ENCODE results near the gene BDH1.

Gene BDH1

DNA sequence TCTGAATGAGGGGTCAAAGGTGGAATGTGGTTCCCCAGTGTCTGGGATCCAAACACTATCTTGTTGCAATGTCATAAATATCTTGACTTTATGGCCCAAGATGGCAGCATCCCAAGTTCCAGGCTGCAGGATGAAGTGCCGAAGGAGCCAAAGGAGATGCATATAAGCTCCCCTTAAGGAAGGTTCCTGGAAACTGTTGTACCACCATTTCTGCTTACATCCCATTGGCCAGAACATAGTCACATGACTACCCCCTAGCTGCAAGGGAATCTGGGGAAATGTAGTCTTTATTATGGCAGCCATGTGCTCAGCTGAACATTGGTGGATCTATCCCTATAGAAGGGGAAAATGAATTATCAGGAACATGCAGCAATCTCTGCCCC is 54.3 kb downstream of the BDH1 start:
- Histone ChIP-seq H2AK5ac (ENCODE audit: low read depth, low read length) (no peak overlapping the region), H3K36me3 (replicated peaks in 1 of 2; ENCODE audit: control insufficient read depth in 2 of 2, insufficient read depth in 2 of 2, low read length in 2 of 2) (no peaks in the 10 kb centered on the region), H3K9me3 (replicated peaks in 1 of 2; ENCODE audit: control insufficient read depth in 2 of 2, insufficient read depth in 1 of 2, low read depth in 1 of 2, low read length in 2 of 2) (no peaks in the 10 kb centered on the region), H3K27ac (replicated peaks; ENCODE audit: low read length) (no peak overlapping the region), H3K9ac (ENCODE audit: low read depth, low read length, poor library complexity) (no peak overlapping the region), H3K4me3 (ENCODE audit: low read length in 2 of 2) (peak overlapping the region in 1 of 2 donors; percentile 4), H3K18ac (ENCODE audit: low read length) (no peak overlapping the region), H2BK120ac (ENCODE audit: low read depth, low read length) (no peak overlapping the region), H3K23ac (ENCODE audit: low read depth, low read length, poor library complexity) (no peak overlapping the region), H4K91ac (ENCODE audit: low read depth, low read length, poor library complexity) (no peak overlapping the region), H3K4ac (ENCODE audit: low read length) (no peak overlapping the region), H4K8ac (ENCODE audit: low read depth, low read length) (no peak overlapping the region), H3K27me3 (ENCODE audit: control insufficient read depth in 3 of 3, insufficient read depth in 3 of 3, low read depth in 1 of 3, low read length in 3 of 3) (no peaks in the 10 kb centered on the region), H3K4me2 (ENCODE audit: insufficient read depth, low read length, poor library complexity, severe bottlenecking) (no peak overlapping the region), H2AFZ (ENCODE audit: low read length) (peak overlapping the region; percentile 69), H3K14ac (ENCODE audit: low read length) (no peak overlapping the region), H3K79me1 (ENCODE audit: low read depth, low read length) (no peaks in the 10 kb centered on the region), H3K4me1 (ENCODE audit: control insufficient read depth in 2 of 2, insufficient read depth in 1 of 2, low read depth in 1 of 2, low read length in 2 of 2) (peaks cover 1 to 12% of the 10 kb centered on the region in 2 donors), H2BK12ac (ENCODE audit: low read length) (no peak overlapping the region), H2BK15ac (ENCODE audit: low read length) (no peak overlapping the region), H2BK5ac (ENCODE audit: low read length) (no peak overlapping the region)
- DNase-seq (ENCODE audit: low spot score), result no peak
- no CpG with 5 or more reads among the region's 1 CpG for WGBS, 2 donors (ENCODE audit: extremely low coverage in 2 of 2, insufficient read length in 2 of 2, insufficient replicate concordance in 1 of 2)

DNA sequence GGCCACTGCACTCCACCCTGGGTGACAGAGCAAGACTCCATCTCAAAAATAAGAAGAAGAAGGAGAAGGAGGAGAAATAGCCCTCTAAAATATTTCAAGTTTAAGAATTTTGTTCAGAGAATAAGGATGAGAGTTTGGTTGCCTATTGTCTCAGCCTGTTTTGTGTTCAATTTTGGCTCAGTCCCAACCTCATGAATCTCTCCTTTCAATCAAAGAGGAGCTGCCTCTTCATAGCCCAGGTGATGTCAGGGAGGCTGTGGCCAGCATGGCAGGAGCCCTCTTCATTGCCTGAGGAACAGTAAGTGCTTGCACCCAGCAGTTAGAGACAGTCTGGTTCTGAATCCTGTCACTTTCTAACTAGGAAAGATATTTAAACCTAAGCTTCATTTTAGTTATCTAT is 55.0 kb downstream of the BDH1 start:
- Histone ChIP-seq H3K4me1 (ENCODE audit: control insufficient read depth in 2 of 2, insufficient read depth in 1 of 2, low read depth in 1 of 2, low read length in 2 of 2) (peaks cover 1 to 17% of the 10 kb centered on the region in 2 donors), H3K27ac (replicated peaks; ENCODE audit: low read length) (no peak overlapping the region), H2BK120ac (ENCODE audit: low read depth, low read length) (no peak overlapping the region), H3K4me2 (ENCODE audit: insufficient read depth, low read length, poor library complexity, severe bottlenecking) (no peak overlapping the region), H3K23ac (ENCODE audit: low read depth, low read length, poor library complexity) (no peak overlapping the region), H3K36me3 (replicated peaks in 1 of 2; ENCODE audit: control insufficient read depth in 2 of 2, insufficient read depth in 2 of 2, low read length in 2 of 2) (no peaks in the 10 kb centered on the region), H2AFZ (ENCODE audit: low read length) (peak overlapping the region; percentile 69), H2AK5ac (ENCODE audit: low read depth, low read length) (no peak overlapping the region), H2BK15ac (ENCODE audit: low read length) (no peak overlapping the region), H4K91ac (ENCODE audit: low read depth, low read length, poor library complexity) (no peak overlapping the region), H3K9ac (ENCODE audit: low read depth, low read length, poor library complexity) (no peak overlapping the region), H3K27me3 (ENCODE audit: control insufficient read depth in 3 of 3, insufficient read depth in 3 of 3, low read depth in 1 of 3, low read length in 3 of 3) (no peaks in the 10 kb centered on the region), H3K14ac (ENCODE audit: low read length) (no peak overlapping the region), H2BK5ac (ENCODE audit: low read length) (no peak overlapping the region), H3K4ac (ENCODE audit: low read length) (no peak overlapping the region), H3K18ac (ENCODE audit: low read length) (no peak overlapping the region), H4K8ac (ENCODE audit: low read depth, low read length) (no peak overlapping the region), H2BK12ac (ENCODE audit: low read length) (no peak overlapping the region), H3K4me3 (ENCODE audit: low read length in 2 of 2) (no peak overlapping the region), H3K9me3 (replicated peaks in 1 of 2; ENCODE audit: control insufficient read depth in 2 of 2, insufficient read depth in 1 of 2, low read depth in 1 of 2, low read length in 2 of 2) (no peaks in the 10 kb centered on the region), H3K79me1 (ENCODE audit: low read depth, low read length) (no peaks in the 10 kb centered on the region)
- DNase-seq (ENCODE audit: low spot score), result no peak

DNA sequence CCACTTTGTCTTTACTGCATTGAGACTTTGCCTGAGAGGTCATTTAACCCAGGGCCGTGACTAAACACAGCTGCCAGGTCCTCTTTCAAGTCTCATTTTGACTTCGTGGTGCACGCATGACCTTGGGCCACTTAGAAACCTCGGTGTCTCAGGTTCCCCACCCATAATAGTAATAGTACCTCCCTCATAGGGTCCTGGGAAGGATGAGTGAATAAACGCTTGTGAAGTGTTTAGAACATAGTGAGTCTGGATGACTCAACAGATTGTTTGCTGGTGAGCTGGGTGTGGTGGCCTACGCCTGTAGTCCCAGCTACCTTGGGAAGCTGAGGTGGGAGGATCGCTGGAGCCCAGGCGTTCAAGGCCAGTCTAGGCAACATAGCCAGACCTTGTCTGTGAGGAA is 56.3 kb downstream of the BDH1 start:
- H3K27me3 ChIP-seq (ENCODE audit: control insufficient read depth in 3 of 3, insufficient read depth in 3 of 3, low read depth in 1 of 3, low read length in 3 of 3), result peaks cover 0 to 1% (median 0%) of the 10 kb centered on the region in 3 experiments

GRCh38 chr3:197498499-197499241 is 57.1 kb downstream of the BDH1 start:
- no peaks in the 10 kb centered on the region for H3K79me1 ChIP-seq (ENCODE audit: low read depth, low read length)
- no CpG with 5 or more reads among the region's 60 CpGs for WGBS, 2 donors (ENCODE audit: extremely low coverage in 2 of 2, insufficient read length in 2 of 2, insufficient replicate concordance in 1 of 2)
- no peak overlapping the region for H2AFZ ChIP-seq (ENCODE audit: low read length)
- peak overlapping the region; percentile 78 for H3K14ac ChIP-seq (ENCODE audit: low read length)
- no peak overlapping the region for H3K27ac ChIP-seq (replicated peaks; ENCODE audit: low read length)
- peak overlapping the region; percentile 33 for H2BK120ac ChIP-seq (ENCODE audit: low read depth, low read length)
- H3K23ac ChIP-seq (ENCODE audit: low read depth, low read length, poor library complexity), result no peak overlapping the region
- no peak overlapping the region for H3K9ac ChIP-seq (ENCODE audit: low read depth, low read length, poor library complexity)
- H2BK15ac ChIP-seq (ENCODE audit: low read length), result no peak overlapping the region
- peak overlapping the region; percentile 32 for H2AK5ac ChIP-seq (ENCODE audit: low read depth, low read length)
- H3K4me1 ChIP-seq (ENCODE audit: control insufficient read depth in 2 of 2, insufficient read depth in 1 of 2, low read depth in 1 of 2, low read length in 2 of 2), result peaks cover 1 to 8% of the 10 kb centered on the region in 2 donors
- peaks cover 0 to 4% (median 0%) of the 10 kb centered on the region in 3 experiments for H3K27me3 ChIP-seq (ENCODE audit: control insufficient read depth in 3 of 3, insufficient read depth in 3 of 3, low read depth in 1 of 3, low read length in 3 of 3)
- no peaks in the 10 kb centered on the region for H3K9me3 ChIP-seq (replicated peaks in 1 of 2; ENCODE audit: control insufficient read depth in 2 of 2, insufficient read depth in 1 of 2, low read depth in 1 of 2, low read length in 2 of 2)
- no peak overlapping the region for H3K18ac ChIP-seq (ENCODE audit: low read length)
- H2BK5ac ChIP-seq (ENCODE audit: low read length), result no peak overlapping the region
- no peak overlapping the region for H4K8ac ChIP-seq (ENCODE audit: low read depth, low read length)
- no peak overlapping the region for H3K4me3 ChIP-seq (ENCODE audit: low read length in 2 of 2)
- H3K36me3 ChIP-seq (replicated peaks in 1 of 2; ENCODE audit: control insufficient read depth in 2 of 2, insufficient read depth in 2 of 2, low read length in 2 of 2), result no peaks in the 10 kb centered on the region
- no peak overlapping the region for H3K4ac ChIP-seq (ENCODE audit: low read length)
- H4K91ac ChIP-seq (ENCODE audit: low read depth, low read length, poor library complexity), result no peak overlapping the region
- no peak overlapping the region for H2BK12ac ChIP-seq (ENCODE audit: low read length)
- no peak for DNase-seq (ENCODE audit: low spot score)
- no peak overlapping the region for H3K4me2 ChIP-seq (ENCODE audit: insufficient read depth, low read length, poor library complexity, severe bottlenecking)

More for the DNA sequence above, 56.3 kb downstream of the BDH1 start:
- Histone ChIP-seq H3K79me1 (ENCODE audit: low read depth, low read length) (no peaks in the 10 kb centered on the region), H4K8ac (ENCODE audit: low read depth, low read length) (no peak overlapping the region), H2AK5ac (ENCODE audit: low read depth, low read length) (peak overlapping the region; percentile 32), H3K14ac (ENCODE audit: low read length) (no peak overlapping the region), H3K18ac (ENCODE audit: low read length) (no peak overlapping the region), H3K4me3 (ENCODE audit: low read length in 2 of 2) (no peak overlapping the region), H2AFZ (ENCODE audit: low read length) (no peak overlapping the region), H2BK120ac (ENCODE audit: low read depth, low read length) (no peak overlapping the region), H3K4me1 (ENCODE audit: control insufficient read depth in 2 of 2, insufficient read depth in 1 of 2, low read depth in 1 of 2, low read length in 2 of 2) (peaks cover 1 to 13% of the 10 kb centered on the region in 2 donors), H2BK15ac (ENCODE audit: low read length) (no peak overlapping the region), H3K4ac (ENCODE audit: low read length) (no peak overlapping the region), H2BK5ac (ENCODE audit: low read length) (no peak overlapping the region), H3K9ac (ENCODE audit: low read depth, low read length, poor library complexity) (no peak overlapping the region), H3K4me2 (ENCODE audit: insufficient read depth, low read length, poor library complexity, severe bottlenecking) (no peak overlapping the region), H3K27ac (replicated peaks; ENCODE audit: low read length) (no peak overlapping the region), H2BK12ac (ENCODE audit: low read length) (no peak overlapping the region), H3K23ac (ENCODE audit: low read depth, low read length, poor library complexity) (no peak overlapping the region), H3K36me3 (replicated peaks in 1 of 2; ENCODE audit: control insufficient read depth in 2 of 2, insufficient read depth in 2 of 2, low read length in 2 of 2) (no peaks in the 10 kb centered on the region), H4K91ac (ENCODE audit: low read depth, low read length, poor library complexity) (no peak overlapping the region), H3K9me3 (replicated peaks in 1 of 2; ENCODE audit: control insufficient read depth in 2 of 2, insufficient read depth in 1 of 2, low read depth in 1 of 2, low read length in 2 of 2) (no peaks in the 10 kb centered on the region)
- no peak for DNase-seq (ENCODE audit: low spot score)
- no CpG with 5 or more reads among the region's 8 CpGs for WGBS, 2 donors (ENCODE audit: extremely low coverage in 2 of 2, insufficient read length in 2 of 2, insufficient replicate concordance in 1 of 2)

Measured in neuronal stem cell (in vitro differentiated cells).